Nephron (organoid): Measurements from ENCODE around the gene PTPRE.

Experiments used
- H3K27ac Mint-ChIP-seq, 3 experiments: 2 replicates each; pipeline ENCODE4 v1.8.0; 2020; ENCODE audit warnings: mixed read lengths in 3 of 3, mild to moderate bottlenecking in 2 of 3, moderate library complexity in 1 of 3
- H3K27me3 Mint-ChIP-seq: 2 replicates; pipeline ENCODE4 v1.8.0; 2021; ENCODE audit warnings: low read depth, mild to moderate bottlenecking, moderate library complexity, mixed read lengths
- H3K36me3 Mint-ChIP-seq: 2 replicates; pipeline ENCODE4 v1.8.0; 2020; ENCODE audit warnings: low read depth, mixed read lengths
- H3K4me1 Mint-ChIP-seq: 2 replicates; pipeline ENCODE4 v1.8.0; 2020; ENCODE audit warnings: mixed read lengths
- H3K4me3 Mint-ChIP-seq, 3 experiments: 2 replicates each; pipeline ENCODE4 v1.8.0; 2020; ENCODE audit warnings: mild to moderate bottlenecking in 3 of 3, mixed read lengths in 3 of 3, moderate library complexity in 2 of 3
- H3K9me3 Mint-ChIP-seq: 2 replicates; pipeline ENCODE4 v1.8.0; 2020; ENCODE audit warnings: mixed read lengths
- CTCF ChIP-seq, 3 experiments: fragments of 200-600 bp; sonication (generic); IDR thresholded peaks; one replicate each; pipeline ENCODE4 v1.5.0; 2021; ENCODE audit warnings: antibody characterized with exemption in 3 of 3; ENCODE audit not compliant: unreplicated experiment in 3 of 3

PTPRE gene

DNA sequence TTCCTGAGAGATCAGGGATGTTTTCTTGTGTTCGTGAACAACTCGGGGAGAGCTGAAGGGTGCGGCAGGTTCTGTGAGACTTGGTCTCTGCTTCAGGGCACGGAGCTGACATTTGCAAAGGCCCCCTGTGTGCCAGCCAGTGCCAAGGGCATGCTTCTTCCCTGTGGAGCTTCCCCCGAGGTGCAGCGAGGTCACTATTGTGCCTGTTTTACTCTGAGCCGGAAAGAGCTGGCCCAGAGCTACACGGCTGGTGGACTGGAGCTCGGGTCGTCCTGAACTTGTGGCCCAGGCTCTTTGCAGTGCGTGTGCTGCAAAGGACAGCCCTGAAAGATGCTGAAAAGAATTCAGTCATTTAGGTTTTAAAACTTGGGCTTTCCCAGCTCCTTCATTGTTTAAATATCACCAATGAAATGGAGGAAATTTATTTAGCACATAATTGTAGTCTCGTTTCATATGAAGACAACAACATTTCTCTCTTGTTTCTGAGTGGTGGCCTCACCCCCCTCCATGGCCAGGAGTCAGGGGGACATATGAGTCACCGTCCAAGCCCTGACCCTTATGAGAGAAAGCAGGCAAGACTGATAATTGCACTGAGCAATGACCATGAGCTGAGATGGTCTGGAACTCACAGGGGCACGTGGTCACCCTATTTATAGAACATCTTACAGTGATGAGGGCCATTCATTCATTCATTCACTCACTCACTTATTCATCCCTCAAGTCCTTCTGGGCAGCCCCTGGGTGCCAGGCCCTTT, 102.6 kb downstream of the PTPRE start:
- no peaks in the 10 kb centered on the region for H3K4me1 Mint-ChIP-seq
- no peaks in the 10 kb centered on the region for H3K9me3 Mint-ChIP-seq
- no peak overlapping the region for H3K27ac Mint-ChIP-seq
- H3K27me3 Mint-ChIP-seq: peaks cover 43% of the 10 kb centered on the region
- H3K4me3 Mint-ChIP-seq: no peak overlapping the region
- no peak for TF ChIP-seq CTCF (IDR thresholded peaks at IDR 0.05; ENCODE audit: unreplicated experiment in 3 of 3)
- no peaks in the 10 kb centered on the region for H3K36me3 Mint-ChIP-seq

GRCh38 chr10:128011059-128011979, 104.4 kb downstream of the PTPRE start:
- no peaks in the 10 kb centered on the region for H3K9me3 Mint-ChIP-seq
- H3K4me1 Mint-ChIP-seq: no peaks in the 10 kb centered on the region
- H3K36me3 Mint-ChIP-seq: no peaks in the 10 kb centered on the region
- H3K27ac Mint-ChIP-seq: no peak overlapping the region
- H3K4me3 Mint-ChIP-seq: no peak overlapping the region
- peak; percentile 98 to 99 (median 98) for TF ChIP-seq CTCF (IDR thresholded peaks at IDR 0.05; ENCODE audit: unreplicated experiment in 3 of 3)
- peaks cover 44% of the 10 kb centered on the region for H3K27me3 Mint-ChIP-seq

DNA sequence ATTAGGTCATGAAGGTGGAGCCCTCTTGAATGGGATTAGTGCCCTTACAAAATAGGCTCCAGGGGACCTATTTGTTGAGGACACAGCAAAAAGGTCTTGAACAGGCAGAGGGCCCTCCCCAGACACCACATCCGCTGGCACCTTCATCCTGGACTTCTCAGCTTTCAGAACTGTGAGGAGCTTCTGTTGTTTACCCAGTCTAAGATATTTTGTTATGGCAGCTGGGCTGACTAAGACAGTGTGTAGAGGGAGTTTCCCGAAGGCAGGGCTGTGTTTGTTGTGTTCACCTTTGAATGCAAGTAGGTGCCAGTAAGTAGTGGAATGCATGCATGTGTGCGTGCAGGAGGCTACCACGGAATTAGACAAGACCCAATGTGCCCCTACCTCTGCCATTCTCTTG, 106.7 kb downstream of the PTPRE start:
- Mint-ChIP-seq H3K4me1 (peaks cover 6% of the 10 kb centered on the region), H3K4me3 (no peak overlapping the region), H3K9me3 (no peaks in the 10 kb centered on the region), H3K27me3 (peaks cover 38% of the 10 kb centered on the region), H3K27ac (no peak overlapping the region), H3K36me3 (no peaks in the 10 kb centered on the region)
- no peak for TF ChIP-seq CTCF (IDR thresholded peaks at IDR 0.05; ENCODE audit: unreplicated experiment in 3 of 3)

DNA sequence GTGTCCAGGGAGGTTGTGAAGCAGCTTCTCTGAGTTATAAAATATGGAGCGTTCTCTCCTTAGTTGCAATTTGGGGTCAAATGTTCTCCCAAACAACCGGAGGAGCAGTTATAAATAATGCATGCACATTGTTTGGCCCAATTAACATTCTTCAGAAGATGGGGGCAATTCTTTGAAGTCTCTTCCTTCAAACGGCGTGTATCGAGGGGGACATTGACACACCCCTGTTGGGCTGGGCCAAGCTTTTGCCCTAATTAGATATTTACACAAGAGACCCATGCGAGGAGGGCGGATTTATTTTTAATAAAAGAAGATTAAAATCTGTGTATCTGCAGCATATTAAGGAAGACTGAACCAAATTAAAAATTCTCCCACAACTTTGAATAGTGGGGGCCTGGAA, 107.3 kb downstream of the PTPRE start:
- Mint-ChIP-seq H3K36me3 (no peaks in the 10 kb centered on the region), H3K27ac (no peak overlapping the region), H3K9me3 (no peaks in the 10 kb centered on the region), H3K4me3 (no peak overlapping the region), H3K4me1 (peaks cover 10% of the 10 kb centered on the region), H3K27me3 (peaks cover 32% of the 10 kb centered on the region)
- TF ChIP-seq CTCF (IDR thresholded peaks at IDR 0.05; ENCODE audit: unreplicated experiment in 3 of 3): no peak

- peaks cover 16% of the 10 kb centered on the region for H3K27me3 Mint-ChIP-seq
- no peak overlapping the region for H3K27ac Mint-ChIP-seq
- peaks cover 10% of the 10 kb centered on the region for H3K4me1 Mint-ChIP-seq
- no peaks in the 10 kb centered on the region for H3K36me3 Mint-ChIP-seq
- no peaks in the 10 kb centered on the region for H3K9me3 Mint-ChIP-seq
- no peak for TF ChIP-seq CTCF (IDR thresholded peaks at IDR 0.05; ENCODE audit: unreplicated experiment in 3 of 3)
- H3K4me3 Mint-ChIP-seq: no peak overlapping the region
These were observed 109.6 kb downstream of the PTPRE start for GRCh38 chr10:128016423-128017060.
